GM19025 (cell line): Measurements from ENCODE around the gene EIF1B.

Experiments
- ATAC-seq: cut with Tn5 transposase; IDR thresholded peaks from one replicate; pipeline ENCODE4 v1.9.1; 2021; ENCODE audit warnings: mild to moderate bottlenecking, low read depth, moderate library complexity; ENCODE audit not compliant: unreplicated experiment

Gene EIF1B

GRCh38 chr3:40308725-40309417 is 636 bp upstream of the EIF1B start:
- ATAC-seq = no peak

- peak; percentile 18 for ATAC-seq
These were observed 603 bp downstream of the EIF1B start for GRCh38 chr3:40309925-40310695.

- ATAC-seq = no peak
These were observed 1.2 kb downstream of the EIF1B start for GRCh38 chr3:40310705-40311104.

- ATAC-seq = no peak
These were observed 3.2 kb downstream of the EIF1B start for GRCh38 chr3:40312661-40313226.

- no peak for ATAC-seq
These were observed 4.7 kb downstream of the EIF1B start for GRCh38 chr3:40313975-40314860.

GRCh38 chr3:40317061-40317855 is 7.8 kb downstream of the EIF1B start:
- ATAC-seq = no peak

- ATAC-seq = no peak
These were observed 12.3 kb downstream of the EIF1B start for GRCh38 chr3:40321818-40322217.

GRCh38 chr3:40323946-40324345 is 14.4 kb downstream of the EIF1B start:
- no peak for ATAC-seq

- no peak for ATAC-seq
These were observed 15.1 kb downstream of the EIF1B start for GRCh38 chr3:40324621-40325020.

GRCh38 chr3:40325465-40325864 is 16.0 kb downstream of the EIF1B start:
- no peak for ATAC-seq

- ATAC-seq = no peak
These were observed 18.9 kb downstream of the EIF1B start for GRCh38 chr3:40328374-40328773.

GRCh38 chr3:40329071-40329470 is 19.6 kb downstream of the EIF1B start:
- ATAC-seq = no peak

GRCh38 chr3:40332684-40333083 is 23.2 kb downstream of the EIF1B start:
- ATAC-seq = no peak

GRCh38 chr3:40333416-40333815 is 23.9 kb downstream of the EIF1B start:
- ATAC-seq = no peak

GRCh38 chr3:40333852-40334251 is 24.3 kb downstream of the EIF1B start:
- no peak for ATAC-seq

- no peak for ATAC-seq
These were observed 26.6 kb downstream of the EIF1B start for GRCh38 chr3:40336101-40336500.

GRCh38 chr3:40336511-40337135 is 27.1 kb downstream of the EIF1B start:
- ATAC-seq = no peak

GRCh38 chr3:40337136-40338108 is 27.9 kb downstream of the EIF1B start:
- no peak for ATAC-seq
